A673 (cell line): ENCODE results near the gene PRR5L. TPM values are rescaled to one million over a fixed set of nuclear protein-coding genes. Genes with fewer than 3 reads are reported as not detected.

Source experiments
- BruUV-seq: library from RNA; stranded (reverse); fragments of 400-500 nt; replicated peaks from 2 replicates; lab custom pipeline; 2021; lab: Mats Ljungman, UMichigan
- CTCF ChIA-PET: fragments of 300-600 bp; sonication (Branson Sonifier 250); formaldehyde crosslinking; loops from one replicate; lab custom pipeline; 2022; ENCODE audit warnings: antibody characterized with exemption; lab: Charles Lee
- POLR2A ChIA-PET: fragments of 300-600 bp; sonication (Branson Sonifier 250); formaldehyde crosslinking; loops from one replicate; lab custom pipeline; 2022; ENCODE audit warnings: antibody characterized with exemption; ENCODE audit not compliant: low non-redundant PET; lab: Charles Lee
- DNase-seq: peaks from one replicate; pipeline ENCODE4 v3.0.0-alpha.2; 2015; ENCODE audit warnings: low spot score
- H3K27ac ChIP-seq: fragments of 200-600 bp; sonication (generic); 2 replicates; pipeline ENCODE4 v1.5.1; 2016; ENCODE audit warnings: mixed run types, low read depth, mild to moderate bottlenecking, mixed read lengths, antibody characterized with exemption, low read length; ENCODE audit not compliant: poor library complexity, severe bottlenecking
- H3K27me3 ChIP-seq: fragments of 200-600 bp; sonication (generic); replicated peaks from 2 replicates; pipeline ENCODE4 v1.6.1; 2017; ENCODE audit warnings: mixed run types, low read depth, mild to moderate bottlenecking, mixed read lengths, antibody characterized with exemption, low read length; ENCODE audit not compliant: insufficient read depth, poor library complexity
- H3K36me3 ChIP-seq: fragments of 200-600 bp; sonication (generic); 2 replicates; pipeline ENCODE4 v1.6.1; 2016; ENCODE audit warnings: mixed run types, mild to moderate bottlenecking, mixed read lengths, antibody characterized with exemption, low read length; ENCODE audit not compliant: insufficient read depth, poor library complexity, severe bottlenecking
- H3K4me1 ChIP-seq: fragments of 200-600 bp; sonication (generic); 2 replicates; pipeline ENCODE4 v1.6.1; 2017; ENCODE audit warnings: mixed run types, mild to moderate bottlenecking, mixed read lengths, antibody characterized with exemption, low read length; ENCODE audit not compliant: insufficient read depth, poor library complexity, severe bottlenecking
- H3K4me3 ChIP-seq: fragments of 200-600 bp; sonication (generic); 2 replicates; pipeline ENCODE4 v1.5.1; 2016; ENCODE audit warnings: low read depth, mixed run types, mild to moderate bottlenecking, mixed read lengths, low read length; ENCODE audit not compliant: poor library complexity, severe bottlenecking
- H3K9me3 ChIP-seq: fragments of 200-600 bp; sonication (generic); 2 replicates; pipeline ENCODE4 v1.6.1; 2016; ENCODE audit warnings: mixed run types, low read depth, mild to moderate bottlenecking, mixed read lengths, antibody characterized with exemption, low read length; ENCODE audit not compliant: poor library complexity, severe bottlenecking
- CTCF ChIP-seq: fragments of 300-800, 200-600 bp; sonication (generic); conservative IDR thresholded peaks from 2 replicates; pipeline ENCODE4 v1.5.1; 2017; ENCODE audit warnings: low read depth, mild to moderate bottlenecking, antibody characterized with exemption, low read length, moderate library complexity, mixed read lengths
- EZH2 ChIP-seq: fragments of 200-600 bp; sonication (generic); IDR thresholded peaks from 2 replicates; pipeline ENCODE4 v1.6.1; 2017; ENCODE audit warnings: borderline replicate concordance, low read depth, mild to moderate bottlenecking, mixed read lengths, antibody characterized with exemption, low read length; ENCODE audit not compliant: poor library complexity, severe bottlenecking
- intact Hi-C: fragments of 100-400 bp; cut with micrococcal nuclease; formaldehyde crosslinking; loops from one replicate; pipeline ENCODE4 v1.10.0; 2022; ENCODE audit not compliant: unreplicated experiment
- total RNA-seq: library from RNA; stranded (reverse); gene quantifications from 2 replicates; pipeline ENCODE4 v1.2.3, GENCODE V29; 2021

Gene PRR5L
- total RNA-seq, 1 experiment from 2014 or later: 102 TPM

- no peak overlapping the region for H3K4me3 ChIP-seq
- TF ChIP-seq EZH2: no peak
- no peak for TF ChIP-seq CTCF
- H3K36me3 ChIP-seq: peaks cover 44% of the 10 kb centered on the region
- no peak for DNase-seq
- intact Hi-C loops: no loop called here
- ChIA-PET CTCF (no interaction called here), POLR2A (no interaction called here)
- H3K27me3 ChIP-seq: no peaks in the 10 kb centered on the region
- no peak overlapping the region for H3K27ac ChIP-seq
- BruUV-seq: no TSS peak
- no peaks in the 10 kb centered on the region for H3K4me1 ChIP-seq
- H3K9me3 ChIP-seq: no peaks in the 10 kb centered on the region
Observed at GRCh38 chr11:36395978-36396736, 100.1 kb downstream of the PRR5L start.

- ChIA-PET CTCF (no interaction called here), POLR2A (interaction anchor here (0.6 kb wide), 1 partner anchor 202 kb away, joined by 7 read pairs; no protein-coding TSS in a partner anchor)
- TF ChIP-seq EZH2 (no peak), CTCF (no peak)
- BruUV-seq: no TSS peak
- no peaks in the 10 kb centered on the region for H3K4me1 ChIP-seq
- H3K9me3 ChIP-seq: no peaks in the 10 kb centered on the region
- intact Hi-C loops: no loop called here
- no peak overlapping the region for H3K27ac ChIP-seq
- DNase-seq: no peak
- no peak overlapping the region for H3K4me3 ChIP-seq
- peaks cover 53% of the 10 kb centered on the region for H3K36me3 ChIP-seq
- no peaks in the 10 kb centered on the region for H3K27me3 ChIP-seq
Observed at GRCh38 chr11:36398231-36398953, 102.3 kb downstream of the PRR5L start.

GRCh38 chr11:36399236-36399635 lies 103.1 kb downstream of the PRR5L start:
- H3K4me1 ChIP-seq: no peaks in the 10 kb centered on the region
- H3K4me3 ChIP-seq: no peak overlapping the region
- H3K36me3 ChIP-seq: peaks cover 59% of the 10 kb centered on the region
- POLR2A ChIA-PET: interaction anchor here (0.6 kb wide), 1 partner anchor 22 kb away, joined by 3 read pairs; no protein-coding TSS in a partner anchor
- BruUV-seq: no TSS peak
- H3K27ac ChIP-seq: no peak overlapping the region
- intact Hi-C loops: no loop called here
- DNase-seq: no peak
- TF ChIP-seq EZH2 (no peak), CTCF (no peak)
- H3K9me3 ChIP-seq: no peaks in the 10 kb centered on the region
- CTCF ChIA-PET: no interaction called here
- no peaks in the 10 kb centered on the region for H3K27me3 ChIP-seq
